Measurements from ENCODE around the gene PSMD13. TPM values are rescaled to one million over a fixed set of nuclear protein-coding genes. Genes with fewer than 3 reads are reported as not detected.

The PSMD13 gene
- polyA plus RNA-seq, 1 donor (not counting 4 experiments of a cell fraction or from before 2014, with no cell fraction given): 184 TPM

GRCh38 chr11:211741-212140 is 25.0 kb upstream of the PSMD13 start:
- Histone ChIP-seq H2AFZ (ENCODE audit: control insufficient read depth, low read length) (no peak overlapping the region), H3K27me3 (ENCODE audit: control insufficient read depth, extremely low read depth, insufficient read depth, low read length) (no peaks in the 10 kb centered on the region), H3K9ac (ENCODE audit: control insufficient read depth, extremely low read depth, insufficient read depth, low read length) (no peak overlapping the region), H3K4me2 (ENCODE audit: control insufficient read depth, extremely low read depth, insufficient read depth, low read depth, low read length) (no peak overlapping the region), H3K9me3 (ENCODE audit: control insufficient read depth, low read depth, low read length) (no peaks in the 10 kb centered on the region), H4K20me1 (ENCODE audit: control insufficient read depth, extremely low read depth, insufficient read depth, low read length) (peaks cover 3% of the 10 kb centered on the region), H3K27ac (ENCODE audit: control insufficient read depth, insufficient read depth, low read length) (no peak overlapping the region), H3K9me1 (ENCODE audit: control insufficient read depth, extremely low read depth, insufficient read depth, low read length) (no peaks in the 10 kb centered on the region), H3K4me1 (ENCODE audit: control insufficient read depth, extremely low read depth, insufficient read depth, low read length) (peaks cover 16% of the 10 kb centered on the region), H3K36me3 (ENCODE audit: control insufficient read depth in 2 of 2, extremely low read depth in 1 of 2, insufficient read depth in 2 of 2, low read length in 2 of 2) (peaks cover 38 to 64% of the 10 kb centered on the region in 2 experiments), H3K79me2 (ENCODE audit: control insufficient read depth, insufficient read depth, low read length) (peaks cover 49% of the 10 kb centered on the region), H3K4me3 (ENCODE audit: control insufficient read depth in 2 of 3, extremely low read depth in 1 of 3, insufficient read depth in 2 of 3, low read depth in 1 of 3, low read length in 3 of 3) (no peak overlapping the region)
- no peak for FAIRE-seq
- no peak for DNase-seq (ENCODE audit: low read depth, low spot score)
- dilution Hi-C loops (cut with MboI; ENCODE audit: extremely low pct_ligation_motif_present, low sequenced_read_pairs): no loop called here
- TF ChIP-seq EZH2 (IDR thresholded peaks at IDR 0.05; ENCODE audit: low read length) (no peak), CTCF (optimal IDR thresholded peaks at IDR 0.05 in 1 of 3, IDR thresholded peaks at IDR 0.05 in 1 of 3, conservative IDR thresholded peaks at IDR 0.05 in 1 of 3; ENCODE audit: extremely low read depth in 1 of 3, insufficient read depth in 2 of 3, low read length in 3 of 3) (no peak)

GRCh38 chr11:212150-213100 is 24.4 kb upstream of the PSMD13 start:
- no peak overlapping the region for H3K4me3 ChIP-seq (ENCODE audit: control insufficient read depth in 2 of 3, extremely low read depth in 1 of 3, insufficient read depth in 2 of 3, low read depth in 1 of 3, low read length in 3 of 3)
- H3K36me3 ChIP-seq (ENCODE audit: control insufficient read depth in 2 of 2, extremely low read depth in 1 of 2, insufficient read depth in 2 of 2, low read length in 2 of 2): peaks cover 38 to 64% of the 10 kb centered on the region in 2 experiments
- dilution Hi-C loops (cut with MboI; ENCODE audit: extremely low pct_ligation_motif_present, low sequenced_read_pairs): no loop called here
- H2AFZ ChIP-seq (ENCODE audit: control insufficient read depth, low read length): no peak overlapping the region
- H3K4me2 ChIP-seq (ENCODE audit: control insufficient read depth, extremely low read depth, insufficient read depth, low read depth, low read length): no peak overlapping the region
- H3K9me1 ChIP-seq (ENCODE audit: control insufficient read depth, extremely low read depth, insufficient read depth, low read length): no peaks in the 10 kb centered on the region
- no peak for TF ChIP-seq CTCF (optimal IDR thresholded peaks at IDR 0.05 in 1 of 3, IDR thresholded peaks at IDR 0.05 in 1 of 3, conservative IDR thresholded peaks at IDR 0.05 in 1 of 3; ENCODE audit: extremely low read depth in 1 of 3, insufficient read depth in 2 of 3, low read length in 3 of 3)
- TF ChIP-seq EZH2 (IDR thresholded peaks at IDR 0.05; ENCODE audit: low read length): no peak
- no peak for FAIRE-seq
- H4K20me1 ChIP-seq (ENCODE audit: control insufficient read depth, extremely low read depth, insufficient read depth, low read length): peaks cover 3% of the 10 kb centered on the region
- H3K9me3 ChIP-seq (ENCODE audit: control insufficient read depth, low read depth, low read length): no peaks in the 10 kb centered on the region
- H3K4me1 ChIP-seq (ENCODE audit: control insufficient read depth, extremely low read depth, insufficient read depth, low read length): peaks cover 18% of the 10 kb centered on the region
- no peak for DNase-seq (ENCODE audit: low read depth, low spot score)
- peaks cover 45% of the 10 kb centered on the region for H3K79me2 ChIP-seq (ENCODE audit: control insufficient read depth, insufficient read depth, low read length)
- H3K27ac ChIP-seq (ENCODE audit: control insufficient read depth, insufficient read depth, low read length): no peak overlapping the region
- no peak overlapping the region for H3K9ac ChIP-seq (ENCODE audit: control insufficient read depth, extremely low read depth, insufficient read depth, low read length)
- H3K27me3 ChIP-seq (ENCODE audit: control insufficient read depth, extremely low read depth, insufficient read depth, low read length): no peaks in the 10 kb centered on the region

All from keratinocyte (primary cell).